Cerebellar nuclear complex (tissue), 1 donor: ENCODE data around the gene DLX4.
A peak's percentile ranks its signal among the peaks of the same experiment; 100 is the strongest.

Experiments used
- DNase-seq, 2 experiments: peaks; one replicate each; lab custom pipeline; 2025; lab: John Stamatoyannopoulos, UW

The DLX4 gene

DNA sequence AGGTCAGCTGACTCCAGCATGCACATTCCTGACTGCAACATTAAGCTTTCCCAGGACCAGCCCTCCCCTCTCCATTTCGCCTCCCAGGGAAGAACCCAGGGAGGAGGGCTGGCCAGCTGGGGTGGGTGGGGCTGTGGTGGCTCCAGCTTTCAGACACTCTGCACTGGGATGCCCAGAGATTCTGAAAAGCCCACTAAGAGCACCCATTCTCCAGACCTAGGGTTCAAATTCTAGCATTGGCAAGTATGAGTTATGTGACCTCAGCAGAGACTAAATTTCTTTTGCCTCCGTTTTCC, 18.2 kb downstream of the DLX4 start:
- DNase-seq, result no peak

GRCh38 chr17:49987681-49988441, 18.9 kb downstream of the DLX4 start:
- no peak for DNase-seq

DNA sequence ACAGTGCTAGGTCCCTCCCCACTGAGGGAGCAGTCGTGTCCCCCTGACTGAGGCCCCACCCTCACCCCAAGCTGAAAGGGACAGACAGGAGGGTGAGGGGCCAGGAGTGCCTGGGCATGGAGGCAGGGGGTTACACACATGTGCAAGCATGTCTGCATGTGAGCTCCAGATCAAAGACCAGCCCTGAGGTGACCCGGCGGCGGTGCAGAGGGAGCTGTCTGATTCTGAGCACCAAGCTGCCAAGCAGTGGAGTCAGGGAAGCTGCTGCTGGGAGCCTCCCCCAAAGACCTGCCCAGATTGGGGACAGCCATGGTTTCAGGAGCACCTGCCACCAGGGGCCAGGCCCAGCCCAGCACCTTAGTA, 20.5 kb downstream of the DLX4 start:
- no peak for DNase-seq

DNA sequence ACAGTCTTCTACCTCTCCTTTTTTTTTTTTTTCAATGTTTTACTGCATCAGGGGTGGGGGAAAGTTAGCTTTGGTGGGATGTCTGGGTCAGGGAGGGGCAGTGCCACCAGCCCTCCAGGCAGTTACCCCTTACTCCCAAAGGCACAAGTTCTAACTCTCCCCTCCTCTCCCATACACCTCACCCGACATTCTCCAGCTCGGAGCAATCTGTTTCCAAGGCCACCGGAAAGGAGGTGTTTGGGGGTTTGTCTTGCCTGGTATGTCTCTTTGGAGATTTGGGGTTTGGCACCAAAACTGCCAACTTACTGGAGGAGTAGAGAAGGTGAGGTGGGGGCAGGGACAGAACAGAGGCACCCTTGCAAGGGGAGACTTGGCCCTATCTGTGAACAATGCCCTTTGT, 21.3 kb downstream of the DLX4 start:
- no peak for DNase-seq

- DNase-seq, result no peak
Measured at GRCh38 chr17:49990921-49991320, 21.9 kb downstream of the DLX4 start.

GRCh38 chr17:49991409-49991808, 22.4 kb downstream of the DLX4 start:
- DNase-seq, result no peak

- DNase-seq, result no peak
Measured at GRCh38 chr17:49992191-49992932, 23.4 kb downstream of the DLX4 start.

DNA sequence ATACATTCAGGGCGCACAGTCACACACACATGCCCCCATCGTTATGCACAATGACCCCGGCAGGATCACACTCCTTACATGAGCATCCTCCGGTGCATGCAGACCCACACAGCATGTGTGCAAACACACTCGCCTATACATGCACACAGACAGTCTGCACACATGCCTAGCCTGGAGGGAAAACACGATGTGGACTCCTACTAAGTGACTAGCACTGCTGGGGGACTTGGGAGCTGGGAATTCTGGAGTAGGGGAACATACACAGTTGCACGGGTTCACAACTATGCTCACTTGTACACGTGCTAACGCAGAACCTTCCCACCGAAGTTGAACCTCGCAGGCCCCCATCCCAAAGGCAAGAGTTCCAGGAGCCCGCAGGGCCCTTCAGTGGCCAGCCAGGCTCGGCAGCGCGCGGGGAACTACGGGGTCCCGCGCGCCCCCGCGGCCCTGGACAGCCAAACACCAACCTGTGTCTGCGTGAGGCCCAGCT, 24.0 kb downstream of the DLX4 start:
- no peak for DNase-seq

DNA sequence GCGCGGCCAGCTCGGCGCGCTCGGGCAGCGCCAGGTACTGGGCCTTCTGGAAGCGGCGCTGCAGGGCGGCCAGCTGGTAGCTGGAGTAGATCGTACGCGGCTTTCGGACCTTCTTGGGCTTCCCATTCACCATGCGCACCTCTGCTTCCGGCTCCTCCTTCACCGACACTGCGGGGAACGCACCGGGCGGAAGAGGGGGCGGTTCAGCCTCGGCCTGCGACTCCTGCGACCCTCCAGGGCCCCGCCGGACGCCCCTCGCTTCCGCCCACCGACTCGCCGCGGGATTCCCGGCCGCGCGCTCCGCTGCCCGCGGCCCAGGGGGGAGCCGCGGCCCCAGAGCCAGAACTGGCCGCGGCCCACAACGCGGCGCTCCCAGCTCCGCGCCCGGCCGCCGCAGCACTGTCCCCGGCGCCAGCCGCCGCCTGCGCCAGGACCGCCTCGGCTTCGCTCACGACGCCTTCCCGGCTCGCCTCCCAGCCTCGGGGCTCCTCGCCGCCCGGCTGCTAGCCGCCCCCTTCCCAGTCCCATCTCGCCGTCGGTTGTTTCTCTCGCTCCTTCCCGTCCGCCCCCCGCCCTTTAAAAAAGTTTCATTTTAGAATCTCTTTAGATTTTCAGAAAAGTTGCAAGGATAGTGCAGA, 24.6 kb downstream of the DLX4 start:
- no peak for DNase-seq

GRCh38 chr17:49994085-49995054, 25.4 kb downstream of the DLX4 start:
- DNase-seq, result no peak

DNA sequence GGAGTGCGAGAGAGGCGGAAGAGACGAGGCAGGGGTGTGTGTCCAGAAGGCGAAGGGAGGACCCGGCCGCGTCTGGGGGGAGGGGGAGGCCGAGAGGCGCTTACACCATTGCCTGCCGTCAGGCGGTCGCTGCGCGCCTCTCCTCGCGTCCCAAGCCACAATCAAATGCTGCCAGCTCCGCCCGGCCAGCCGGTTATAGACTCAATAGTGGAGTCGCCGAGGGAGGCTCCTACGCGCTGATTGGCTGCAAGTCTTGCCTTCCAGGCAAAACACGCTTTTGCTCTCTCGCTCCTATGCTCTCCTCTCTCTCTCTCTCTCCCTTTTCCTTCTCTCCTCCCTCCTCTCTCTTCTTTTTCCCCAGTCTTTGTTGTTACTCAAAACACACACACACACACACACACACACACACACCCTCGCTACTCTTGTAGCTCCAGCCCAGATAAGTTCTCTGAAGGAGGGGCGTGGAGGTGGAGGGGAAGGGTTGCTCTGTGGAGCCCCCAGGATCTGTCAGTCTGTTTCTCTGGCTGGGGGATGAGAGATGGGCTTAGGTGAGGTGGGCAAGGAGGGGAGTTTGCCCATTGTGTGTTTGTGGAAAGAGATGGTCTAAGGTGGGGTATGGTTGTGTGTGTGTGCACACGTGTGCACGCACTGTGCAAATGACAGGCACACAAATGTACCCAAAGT, 26.2 kb downstream of the DLX4 start, which contains the start of gene DLX3:
Gene DLX3, minus strand, starts transcription at position 170 of the 684 bp plus-strand sequence. CDS start 226 bp downstream, outside the sequence.
- DNase-seq, result no peak

DNA sequence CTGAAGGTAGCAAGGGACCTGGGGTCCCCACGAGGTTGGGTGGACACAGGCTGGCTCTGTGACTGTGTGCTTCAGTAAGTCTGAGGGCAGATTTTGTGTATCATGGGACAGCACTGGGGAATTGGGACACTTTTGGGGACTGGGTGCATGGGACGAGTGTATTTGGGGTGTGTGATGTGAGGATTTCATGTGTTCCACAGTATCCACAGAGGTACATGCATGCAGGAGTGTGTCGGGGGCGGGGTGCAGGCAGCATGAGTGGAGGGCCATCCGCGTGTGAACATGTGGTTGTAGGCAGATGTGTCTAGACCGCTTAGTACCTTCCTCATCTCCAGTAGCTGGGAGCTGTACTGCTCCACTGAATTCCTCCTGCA, 27.1 kb downstream of the DLX4 start:
- DNase-seq, result no peak

DNA sequence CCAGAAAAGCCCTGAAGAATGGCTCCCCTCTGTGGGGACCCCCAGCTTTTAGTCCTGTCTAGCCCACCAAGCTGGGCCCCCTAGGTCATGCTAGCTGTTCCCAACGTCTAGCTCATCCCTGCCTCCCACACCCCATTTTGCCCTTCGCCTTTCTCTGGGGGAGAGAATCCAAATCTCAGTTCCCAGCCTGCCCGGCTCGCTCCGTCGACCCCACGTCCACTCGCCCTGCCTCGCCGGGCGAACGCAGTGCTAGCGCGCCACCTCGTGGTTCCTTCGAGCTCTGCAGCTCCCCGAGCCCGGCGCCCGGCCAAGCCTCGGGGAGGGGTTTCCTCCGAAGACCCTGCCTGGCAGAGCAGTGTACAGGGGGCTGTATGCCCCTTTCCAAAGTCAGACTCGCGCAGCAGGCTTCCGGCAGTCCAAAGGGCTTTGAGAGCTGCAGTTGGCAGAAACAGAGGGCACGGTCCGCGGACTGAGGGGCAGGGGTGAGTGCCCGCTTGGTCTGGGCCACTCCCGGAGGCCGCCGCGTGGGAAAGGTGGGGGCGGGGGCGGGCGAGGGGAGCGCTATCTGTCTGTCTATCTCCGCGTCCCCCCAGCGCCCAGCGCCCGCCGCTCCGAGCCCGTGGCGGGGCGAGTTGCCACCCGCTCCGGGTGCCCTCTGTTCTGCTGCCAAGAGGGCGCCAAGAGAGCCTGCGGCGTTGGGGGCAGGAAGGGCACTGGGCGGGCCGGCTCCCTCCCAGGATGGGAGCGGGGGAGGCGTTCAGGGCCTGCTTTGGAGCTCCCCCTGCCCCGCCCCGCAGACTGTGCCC, 27.7 kb downstream of the DLX4 start:
- no peak for DNase-seq

DNA sequence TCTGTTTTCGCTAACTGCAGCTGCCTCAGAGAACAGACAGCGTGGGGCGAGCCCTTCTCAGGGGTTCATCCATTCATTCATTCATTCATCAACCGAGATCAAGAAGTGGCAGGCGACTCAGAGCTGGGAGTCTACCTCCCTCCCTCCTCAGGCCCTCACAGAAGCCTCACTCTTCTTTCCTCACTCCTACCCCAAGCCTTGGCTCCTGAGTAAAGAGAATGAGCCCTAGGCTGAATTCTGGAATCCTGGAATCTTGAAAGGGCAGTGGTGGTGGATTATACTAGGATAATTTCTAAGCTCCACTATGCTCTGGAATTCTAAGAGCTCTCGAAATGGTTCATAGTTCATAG, 28.3 kb downstream of the DLX4 start:
- DNase-seq, result no peak

DNA sequence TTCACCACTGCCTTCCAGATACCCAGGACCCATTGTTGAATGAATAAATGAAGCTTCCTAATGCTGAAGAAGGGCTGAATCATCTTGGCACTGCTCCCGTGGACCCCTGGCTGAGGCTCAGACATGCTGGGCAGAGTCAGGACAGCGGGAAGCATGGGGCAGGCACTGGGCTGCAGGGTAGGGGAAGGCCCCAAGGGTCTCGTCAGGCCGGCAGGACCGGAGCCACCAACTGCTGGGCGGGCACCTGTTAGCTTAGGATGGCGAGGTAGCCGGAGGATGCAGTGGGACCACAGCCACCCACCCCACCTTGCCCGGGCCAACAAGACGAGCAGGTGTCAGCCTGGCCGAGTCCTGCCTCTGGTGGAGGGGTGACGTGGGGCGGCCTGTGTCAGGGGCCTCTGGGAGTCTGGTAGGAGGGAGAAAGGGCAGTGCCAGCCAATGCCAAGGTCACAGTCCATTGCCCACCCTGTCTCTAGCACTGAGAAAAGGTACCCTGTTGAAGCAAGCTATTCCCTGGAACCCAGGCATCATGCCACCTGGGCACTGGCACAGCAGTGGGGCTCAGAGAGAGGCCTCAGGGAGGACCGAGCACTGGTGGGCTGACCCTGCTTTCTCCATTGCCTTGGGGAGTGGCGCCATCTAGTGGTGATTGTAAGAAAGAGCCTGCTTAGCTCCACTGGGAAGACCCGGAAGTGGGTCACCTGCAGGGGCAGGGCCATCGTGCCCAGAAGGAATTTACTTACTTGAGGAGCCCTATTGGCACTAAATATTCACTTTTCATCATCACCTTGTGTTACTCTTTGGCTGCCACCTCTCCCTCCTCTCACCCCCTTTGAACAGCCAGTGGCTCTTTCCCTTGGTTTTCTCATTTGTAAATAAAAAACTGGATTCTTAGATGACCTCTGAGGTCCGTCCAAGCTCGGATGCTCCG, 29.0 kb downstream of the DLX4 start:
- peak in 1 of 2 experiments; percentile 55 for DNase-seq

DNA sequence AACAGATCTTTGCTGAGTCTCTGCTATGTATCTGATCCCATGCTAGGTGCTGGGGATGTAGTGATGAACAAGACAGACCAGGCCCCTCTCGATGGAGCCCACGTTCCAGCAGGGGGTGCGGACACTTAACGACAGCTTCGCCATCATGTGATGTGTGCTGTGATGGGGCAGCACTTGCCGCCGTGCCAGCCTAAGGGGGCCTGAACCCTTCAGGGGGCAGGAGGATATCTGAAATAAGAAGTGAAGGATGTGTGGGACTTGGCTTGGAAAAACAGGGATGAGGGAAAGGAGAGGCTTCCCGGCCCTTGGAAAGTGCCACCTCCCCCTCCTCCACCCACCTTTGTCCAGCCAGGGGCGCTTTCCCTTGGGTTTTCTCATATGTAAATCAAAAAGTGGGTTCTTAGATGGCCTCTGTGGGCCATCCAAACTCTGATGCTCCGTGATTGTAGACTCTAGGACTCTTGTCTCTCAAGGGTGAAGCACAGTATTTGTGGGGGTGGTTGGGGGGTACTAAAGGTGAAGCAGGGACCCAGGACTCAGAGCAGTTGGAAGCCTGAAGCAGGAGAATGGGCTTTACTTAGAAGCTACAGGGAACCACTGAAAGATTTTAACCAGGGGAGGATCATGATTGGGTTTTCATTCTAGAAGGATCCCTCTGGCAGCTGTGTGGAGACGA, 30.0 kb downstream of the DLX4 start:
- DNase-seq, result no peak

- no peak for DNase-seq
Measured at GRCh38 chr17:50003911-50004310, 34.9 kb downstream of the DLX4 start.

- DNase-seq, result no peak
Measured at GRCh38 chr17:50009282-50009681, 40.3 kb downstream of the DLX4 start.

DNA sequence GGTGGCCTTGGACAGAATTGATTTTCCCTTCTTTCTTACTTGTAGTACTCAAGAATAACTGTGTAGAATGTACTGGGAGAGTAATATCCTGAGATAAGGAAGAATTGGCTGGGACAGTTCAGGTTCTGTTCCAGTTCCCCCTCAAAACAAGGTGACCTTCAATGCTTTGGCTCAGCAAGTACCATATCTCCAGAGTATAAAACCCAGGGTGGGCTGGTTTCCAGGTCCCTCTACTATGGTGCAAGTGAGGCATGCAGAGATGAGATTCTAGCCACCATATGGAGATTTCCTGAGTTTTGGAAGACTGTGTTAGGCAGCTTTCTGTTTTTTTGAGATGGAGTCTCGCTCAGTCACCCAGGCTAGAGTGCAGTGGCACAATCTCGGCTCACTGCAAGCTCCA, 44.1 kb downstream of the DLX4 start:
- DNase-seq, result no peak
